ENCODE measurements around the gene USP32.

The USP32 gene

GRCh38 chr17:60141111-60142018 lies 250.6 kb downstream of the USP32 start:
- in situ Hi-C loops (cut with MboI; ENCODE audit: low sequenced_read_pairs, unreplicated experiment) = loop anchor here (25.0 kb wide), 2 partner anchors 271 to 496 kb away; partner anchors contain the start of gene CHCT1

DNA sequence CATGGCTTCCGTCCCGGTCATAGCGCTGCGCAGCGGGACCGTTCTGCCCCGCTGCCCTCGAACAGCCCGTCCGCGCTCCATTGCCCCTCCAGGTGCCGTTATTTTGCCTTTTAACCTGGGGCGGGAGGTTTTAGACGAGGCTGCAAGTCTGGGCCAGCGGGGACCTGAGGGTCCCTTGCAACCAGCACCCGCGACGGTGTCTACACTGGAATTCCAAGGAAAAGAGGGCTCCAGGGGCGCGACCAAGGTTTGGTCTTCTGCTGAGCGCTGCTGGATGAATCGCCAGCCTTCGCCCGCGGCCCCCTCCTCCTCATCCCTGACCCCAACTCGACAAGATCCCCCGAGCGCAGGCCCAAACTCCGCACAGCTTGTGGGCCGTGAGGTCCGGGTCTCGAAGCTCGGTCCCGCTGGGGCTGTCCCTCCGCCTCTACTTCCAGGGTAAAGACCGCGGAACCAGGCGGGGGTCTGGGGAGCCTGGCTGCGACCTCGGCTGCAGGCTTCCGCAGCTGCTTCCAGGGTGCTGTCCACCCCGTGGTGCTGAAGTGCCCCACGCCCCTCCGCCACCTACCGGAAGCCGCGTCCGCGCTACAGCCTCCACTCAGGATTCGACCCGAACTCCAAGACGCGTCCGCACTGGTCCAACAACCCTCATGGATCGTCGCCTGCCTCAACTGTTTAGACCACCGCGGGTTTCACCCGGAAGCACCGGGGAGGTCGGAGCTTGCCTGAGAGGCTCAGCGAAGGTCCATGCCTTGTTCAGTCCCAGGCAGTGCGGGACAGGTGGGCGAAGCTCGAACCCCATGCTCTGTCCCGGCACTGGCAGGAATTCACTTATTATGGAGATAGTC lies 252.3 kb downstream of the USP32 start:
- DNase-seq (ENCODE audit: low spot score) = peak; percentile 80
- in situ Hi-C loops (cut with MboI; ENCODE audit: low sequenced_read_pairs, unreplicated experiment) = loop anchor here (25.0 kb wide), 2 partner anchors 273 to 498 kb away; partner anchors contain the start of gene CHCT1
- TF ChIP-seq CTCF (IDR thresholded peaks at IDR 0.05; ENCODE audit: borderline replicate concordance, control extremely low read depth, extremely low read depth, insufficient read depth, missing control alignments) = peak; percentile 38

More at GRCh38 chr17:60141111-60142018, 250.6 kb downstream of the USP32 start:
- TF ChIP-seq CTCF (IDR thresholded peaks at IDR 0.05; ENCODE audit: borderline replicate concordance, control extremely low read depth, extremely low read depth, insufficient read depth, missing control alignments) = no peak
- no peak for DNase-seq (ENCODE audit: low spot score)

- no peak for DNase-seq (ENCODE audit: low spot score)
- TF ChIP-seq CTCF (IDR thresholded peaks at IDR 0.05; ENCODE audit: borderline replicate concordance, control extremely low read depth, extremely low read depth, insufficient read depth, missing control alignments) = no peak
- in situ Hi-C loops (cut with MboI; ENCODE audit: low sequenced_read_pairs, unreplicated experiment) = loop anchor here (25.0 kb wide), 2 partner anchors 273 to 498 kb away; partner anchors contain the start of gene CHCT1
These were observed 253.0 kb downstream of the USP32 start for GRCh38 chr17:60138769-60139437.

DNA sequence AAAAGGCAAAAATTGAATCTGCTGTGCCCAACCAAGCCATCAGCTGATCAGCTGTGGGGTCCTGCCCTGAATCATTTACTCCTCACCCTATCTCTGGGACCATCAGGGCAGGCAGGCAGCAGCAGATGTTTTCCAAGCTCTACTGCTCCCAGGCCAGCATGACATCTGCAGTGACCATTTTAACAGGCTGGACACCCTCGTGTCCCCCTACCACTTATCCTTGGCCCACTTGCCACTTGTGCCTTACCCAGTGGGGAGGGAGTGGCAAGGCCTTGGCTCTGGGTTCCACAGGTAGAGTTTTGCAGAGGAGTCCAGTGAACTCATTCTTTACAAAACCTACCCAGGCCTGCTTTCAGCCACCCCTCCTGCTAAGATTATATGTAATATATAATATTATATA lies 254.2 kb downstream of the USP32 start:
- in situ Hi-C loops (cut with MboI; ENCODE audit: low sequenced_read_pairs, unreplicated experiment) = loop anchor here (25.0 kb wide), 2 partner anchors 275 to 500 kb away; partner anchors contain the start of gene CHCT1
- no peak for DNase-seq (ENCODE audit: low spot score)
- TF ChIP-seq CTCF (IDR thresholded peaks at IDR 0.05; ENCODE audit: borderline replicate concordance, control extremely low read depth, extremely low read depth, insufficient read depth, missing control alignments) = no peak

DNA sequence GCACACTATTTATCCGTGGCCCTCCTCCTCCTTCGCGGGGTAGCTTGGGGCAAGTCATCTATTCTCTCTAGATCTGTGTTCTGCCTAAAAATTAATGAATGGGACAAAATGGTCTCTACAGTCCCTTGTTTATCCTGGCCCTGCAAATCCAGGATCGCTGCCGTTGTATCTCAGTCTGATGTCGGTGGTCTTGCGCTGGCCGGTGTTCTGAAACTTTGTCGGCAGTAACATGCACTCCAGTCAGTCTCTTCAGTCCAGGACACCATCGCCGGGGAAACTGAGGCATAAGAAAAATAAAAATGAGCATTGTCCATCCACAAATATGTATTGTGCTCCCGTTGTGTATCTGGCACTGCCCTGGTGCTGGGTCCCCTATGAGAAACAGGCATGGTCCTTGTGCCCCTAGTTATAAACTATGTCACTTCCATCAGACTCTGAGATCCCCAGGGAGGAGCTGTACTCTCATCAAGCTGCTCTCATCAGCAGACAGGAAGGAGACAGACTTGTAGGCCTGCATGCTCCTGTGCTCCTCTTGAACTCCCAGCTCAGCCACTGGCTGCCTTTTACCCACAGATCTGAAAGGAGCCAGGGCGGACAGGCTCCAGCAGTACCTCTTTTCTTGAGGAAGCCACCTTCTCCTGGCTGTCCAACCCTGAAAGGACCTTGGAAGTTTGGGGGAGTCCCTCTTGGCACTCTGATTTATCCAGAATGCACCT lies 255.8 kb downstream of the USP32 start:
- DNase-seq (ENCODE audit: low spot score) = no peak

More for the DNA sequence above, 255.8 kb downstream of the USP32 start:
- TF ChIP-seq CTCF (IDR thresholded peaks at IDR 0.05; ENCODE audit: borderline replicate concordance, control extremely low read depth, extremely low read depth, insufficient read depth, missing control alignments) = no peak
- in situ Hi-C loops (cut with MboI; ENCODE audit: low sequenced_read_pairs, unreplicated experiment) = loop anchor here (25.0 kb wide), 2 partner anchors 276 to 501 kb away; partner anchors contain the start of gene CHCT1

Measured in GM13976 (cell line).